ENCODE results near the gene FGF22. TPM values are rescaled to one million over a fixed set of nuclear protein-coding genes. Genes with fewer than 3 reads are reported as not detected.
"Not testable (repeated sequence)": the region's sequence is repeated elsewhere in the genome, so short reads cannot be mapped to it uniquely, and the experiment has no call there.

FGF22 gene
- total and polyA plus RNA-seq, 2 of the 8 experiments (the other 6 are each of a cell fraction or from before 2014, with no cell fraction given): 0.44 to 1.7 TPM

DNA sequence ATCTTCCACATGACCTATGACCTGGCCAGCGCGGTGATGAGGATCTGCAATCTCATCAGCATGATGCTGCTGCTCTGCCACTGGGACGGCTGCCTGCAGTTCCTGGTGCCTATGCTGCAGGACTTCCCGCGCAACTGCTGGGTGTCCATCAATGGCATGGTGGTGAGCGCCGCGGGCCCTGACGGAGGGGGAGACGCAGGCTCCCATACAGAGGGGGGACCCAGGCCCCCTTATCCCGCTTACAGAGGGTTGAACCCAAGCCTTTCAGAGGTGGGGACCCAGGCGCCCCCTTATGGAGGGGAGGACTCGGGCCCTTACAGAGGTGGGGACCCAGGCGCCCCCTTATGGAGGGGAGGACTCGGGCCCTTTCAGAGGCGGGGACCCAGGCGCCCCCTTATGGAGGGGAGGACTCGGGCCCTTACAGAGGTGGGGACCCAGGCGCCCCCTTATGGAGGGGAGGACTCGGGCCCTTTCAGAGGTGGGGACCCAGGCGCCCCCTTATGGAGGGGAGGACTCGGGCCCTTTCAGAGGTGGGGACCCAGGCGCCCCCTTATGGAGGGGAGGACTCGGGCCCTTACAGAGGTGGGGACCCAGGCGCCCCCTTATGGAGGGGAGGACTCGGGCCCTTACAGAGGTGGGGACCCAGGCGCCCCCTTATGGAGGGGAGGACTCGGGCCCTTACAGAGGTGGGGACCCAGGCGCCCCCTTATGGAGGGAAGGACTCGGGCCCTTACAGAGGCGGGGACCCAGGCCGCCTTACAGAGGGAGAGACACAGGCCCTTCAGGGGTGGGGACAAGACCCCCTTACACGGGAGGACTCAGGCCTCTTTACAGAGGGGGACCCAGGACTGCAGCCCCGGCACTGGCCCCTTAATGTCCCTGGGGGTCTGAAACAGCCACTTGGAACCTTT is 34.4 kb upstream of the FGF22 start:
- H3K18ac ChIP-seq (ENCODE audit: extremely low read depth, low read length); H2BK120ac ChIP-seq (replicated peaks; ENCODE audit: low read depth, low read length); H4K20me1 ChIP-seq (replicated peaks in 1 of 2; ENCODE audit: control insufficient read depth in 1 of 2, insufficient read depth in 2 of 2, low read length in 2 of 2); H3K23ac ChIP-seq (ENCODE audit: insufficient read length); H4K8ac ChIP-seq (ENCODE audit: extremely low read depth, insufficient read depth, low read length); H3K23me2 ChIP-seq (ENCODE audit: low read depth, low read length); H3K4ac ChIP-seq (replicated peaks; ENCODE audit: insufficient read length, low read depth, low read length); H2BK5ac ChIP-seq (ENCODE audit: low read depth, low read length); H3K79me1 ChIP-seq (ENCODE audit: low read depth, low read length); H3K27me3 ChIP-seq (replicated peaks in 1 of 4; ENCODE audit: control insufficient read depth in 3 of 4, extremely low read depth in 1 of 4, insufficient read depth in 3 of 4, low read length in 3 of 4); H2AFZ ChIP-seq (ENCODE audit: low read length); H3K27ac ChIP-seq (ENCODE audit: low read depth, low read length); H2BK15ac ChIP-seq (ENCODE audit: low read length); H2AK5ac ChIP-seq (ENCODE audit: low read depth, low read length); H3K4me1 ChIP-seq (replicated peaks in 1 of 4; ENCODE audit: control insufficient read depth in 3 of 4, insufficient read depth in 4 of 4, low read length in 3 of 4); H3K9ac ChIP-seq (replicated peaks in 1 of 4; ENCODE audit: extremely low read depth in 1 of 4, low read depth in 3 of 4, low read length in 3 of 4); H3K79me2 ChIP-seq (ENCODE audit: control insufficient read depth in 1 of 2, insufficient read depth in 2 of 2, low read length in 2 of 2); H3K14ac ChIP-seq (ENCODE audit: insufficient read length); H2BK20ac ChIP-seq (ENCODE audit: low read length); FAIRE-seq; H2BK12ac ChIP-seq (ENCODE audit: low read depth, low read length); H4K91ac ChIP-seq (replicated peaks; ENCODE audit: insufficient read length, low read length); H3K56ac ChIP-seq (replicated peaks; ENCODE audit: insufficient read length, low read depth, low read length); DNase-seq (ENCODE audit: low read depth in 1 of 2, low spot score in 2 of 2); H3K36me3 ChIP-seq (ENCODE audit: control insufficient read depth in 2 of 4, insufficient read depth in 4 of 4, low read length in 3 of 4); H4K5ac ChIP-seq (ENCODE audit: insufficient read length, low read depth, low read length): not testable (repeated sequence)
- Histone ChIP-seq H3K4me2 (ENCODE audit: insufficient read depth in 1 of 2, low read depth in 2 of 2, low read length in 2 of 2) (0 out of 4 replicates have a peak overlapping the region, but pooled peaks of 1 of the 2 experiments have one; percentile 6), H3K4me3 (ENCODE audit: extremely low read depth in 1 of 4, insufficient read depth in 2 of 4, low read depth in 3 of 4, low read length in 4 of 4) (peak overlapping the region in 1 of 4 experiments; percentile 33; a peak in 1 of 8 replicates), H3K9me3 (ENCODE audit: insufficient read depth in 2 of 2, low read depth in 1 of 2, low read length in 1 of 2) (peaks cover 0 to 30% of the 10 kb centered on the region in 2 experiments; a peak in 1 of 4 replicates)
- CTCF ChIA-PET (ENCODE audit: partially characterized antibody): interaction anchor here (0.6 to 2.4 kb wide), 12 partner anchors 9 to 1176 kb away, joined by 3 to 12 read pairs (median 3); no protein-coding TSS in a partner anchor
- WGBS, 2 experiments (ENCODE audit: extremely low coverage in 1 of 2, insufficient coverage in 1 of 2, insufficient read length in 1 of 2, insufficient replicate concordance in 2 of 2, low coverage in 1 of 2, low lambda C conversion rate in 2 of 2, missing lambda C conversion rate in 1 of 2): 71% methylated on average over 17 of the region's 34 CpGs; no CpG with 5 or more reads in 1 of the 2 experiments
- peak; percentile 50 for TF ChIP-seq TAF7 (optimal IDR thresholded peaks at IDR 0.05; ENCODE audit: borderline replicate concordance, low read depth, low read length)
- TF ChIP-seq CTCF (IDR thresholded peaks at IDR 0.05; ENCODE audit: control extremely low read depth in 1 of 3, insufficient read depth in 1 of 3, low read depth in 1 of 3, low read length in 3 of 3): peak in 1 of 3 experiments; percentile 69; a peak in 2 of 4 replicates
- POLR2A ChIA-PET (ENCODE audit: partially characterized antibody): interaction anchor here (0.6 to 1.1 kb wide), 2 partner anchors 19 to 21 kb away, joined by 3 to 4 read pairs; no protein-coding TSS in a partner anchor
